ENCODE data around the gene PIK3R4. TPM values are rescaled to one million over a fixed set of nuclear protein-coding genes. Genes with fewer than 3 reads are reported as not detected.

The PIK3R4 gene
- total RNA-seq, 1 donor from 2014 or later, result 26.6 TPM

GRCh38 chr3:130786306-130786705, 39.7 kb upstream of the PIK3R4 start:
- Mint-ChIP-seq H3K4me3 (no peak overlapping the region), H3K4me1 (peaks cover 13% of the 10 kb centered on the region), H3K27ac (no peak overlapping the region), H3K9me3 (no peaks in the 10 kb centered on the region), H3K36me3 (no peaks in the 10 kb centered on the region), H3K27me3 (ENCODE audit: low read depth) (peaks cover 51% of the 10 kb centered on the region)
- TF ChIP-seq CTCF (IDR thresholded peaks at IDR 0.05; ENCODE audit: unreplicated experiment), result no peak
- DNase-seq (ENCODE audit: low spot score in 2 of 2, unreplicated experiment in 2 of 2), result no peak

GRCh38 chr3:130783629-130784028, 37.0 kb upstream of the PIK3R4 start:
- no peak for TF ChIP-seq CTCF (IDR thresholded peaks at IDR 0.05; ENCODE audit: unreplicated experiment)
- Mint-ChIP-seq H3K9me3 (no peaks in the 10 kb centered on the region), H3K36me3 (no peaks in the 10 kb centered on the region), H3K27me3 (ENCODE audit: low read depth) (peaks cover 43% of the 10 kb centered on the region), H3K27ac (no peak overlapping the region), H3K4me3 (no peak overlapping the region), H3K4me1 (peaks cover 5% of the 10 kb centered on the region)
- no peak for DNase-seq (ENCODE audit: low spot score in 2 of 2, unreplicated experiment in 2 of 2)

- no peak for TF ChIP-seq CTCF (IDR thresholded peaks at IDR 0.05; ENCODE audit: unreplicated experiment)
- peaks cover 5% of the 10 kb centered on the region for H3K4me1 Mint-ChIP-seq
- H3K36me3 Mint-ChIP-seq, result no peaks in the 10 kb centered on the region
Measured at GRCh38 chr3:130779486-130779885, 32.9 kb upstream of the PIK3R4 start.

GRCh38 chr3:130779031-130779430, 32.4 kb upstream of the PIK3R4 start:
- no peak for DNase-seq (ENCODE audit: low spot score in 2 of 2, unreplicated experiment in 2 of 2)
- Mint-ChIP-seq H3K4me3 (no peak overlapping the region), H3K27me3 (ENCODE audit: low read depth) (peaks cover 27% of the 10 kb centered on the region), H3K4me1 (peaks cover 5% of the 10 kb centered on the region), H3K36me3 (no peaks in the 10 kb centered on the region), H3K9me3 (no peaks in the 10 kb centered on the region), H3K27ac (no peak overlapping the region)
- TF ChIP-seq CTCF (IDR thresholded peaks at IDR 0.05; ENCODE audit: unreplicated experiment), result no peak

More at GRCh38 chr3:130779486-130779885, 32.9 kb upstream of the PIK3R4 start:
- H3K9me3 Mint-ChIP-seq, result no peaks in the 10 kb centered on the region
- no peak overlapping the region for H3K4me3 Mint-ChIP-seq
- no peak for DNase-seq (ENCODE audit: low spot score in 2 of 2, unreplicated experiment in 2 of 2)
- no peak overlapping the region for H3K27ac Mint-ChIP-seq
- peaks cover 25% of the 10 kb centered on the region for H3K27me3 Mint-ChIP-seq (ENCODE audit: low read depth)

GRCh38 chr3:130773366-130773765, 26.7 kb upstream of the PIK3R4 start:
- peaks cover 1% of the 10 kb centered on the region for H3K4me1 Mint-ChIP-seq
- no peak overlapping the region for H3K4me3 Mint-ChIP-seq
- H3K27me3 Mint-ChIP-seq (ENCODE audit: low read depth), result peaks cover 52% of the 10 kb centered on the region
- no peak for DNase-seq (ENCODE audit: low spot score in 2 of 2, unreplicated experiment in 2 of 2)
- H3K36me3 Mint-ChIP-seq, result no peaks in the 10 kb centered on the region
- H3K27ac Mint-ChIP-seq, result no peak overlapping the region
- no peaks in the 10 kb centered on the region for H3K9me3 Mint-ChIP-seq
- TF ChIP-seq CTCF (IDR thresholded peaks at IDR 0.05; ENCODE audit: unreplicated experiment), result no peak

GRCh38 chr3:130772129-130772528, 25.5 kb upstream of the PIK3R4 start:
- Mint-ChIP-seq H3K4me3 (no peak overlapping the region), H3K9me3 (no peaks in the 10 kb centered on the region), H3K4me1 (peaks cover 1% of the 10 kb centered on the region), H3K36me3 (no peaks in the 10 kb centered on the region), H3K27ac (no peak overlapping the region), H3K27me3 (ENCODE audit: low read depth) (peaks cover 60% of the 10 kb centered on the region)
- no peak for DNase-seq (ENCODE audit: low spot score in 2 of 2, unreplicated experiment in 2 of 2)
- TF ChIP-seq CTCF (IDR thresholded peaks at IDR 0.05; ENCODE audit: unreplicated experiment), result no peak
